ENCODE results near the gene GRM1. TPM values are rescaled to one million over a fixed set of nuclear protein-coding genes. Genes with fewer than 3 reads are reported as not detected.

GRM1 gene
- total RNA-seq, 2 donors from 2014 or later: 0.57 to 0.62 TPM

DNA sequence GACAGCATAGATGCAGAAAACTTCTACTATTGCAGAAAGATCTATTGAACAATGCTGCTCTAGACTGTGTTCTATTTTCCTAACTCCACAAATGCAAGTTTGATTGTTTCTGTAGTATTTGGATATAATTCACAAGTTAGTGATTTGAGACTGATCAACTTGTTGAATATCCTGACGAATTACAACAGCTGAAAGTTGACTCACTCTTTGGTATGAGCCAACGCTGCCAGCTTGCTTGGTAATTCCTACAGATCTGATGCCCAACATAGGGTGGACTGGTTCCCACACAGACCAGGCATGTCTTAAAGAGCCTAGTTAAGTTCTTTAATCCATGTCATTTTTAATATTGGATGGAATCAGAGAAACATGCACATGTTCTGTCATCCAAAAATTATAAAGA lies 283.7 kb downstream of the GRM1 start:
- TF ChIP-seq, protein P1, sequence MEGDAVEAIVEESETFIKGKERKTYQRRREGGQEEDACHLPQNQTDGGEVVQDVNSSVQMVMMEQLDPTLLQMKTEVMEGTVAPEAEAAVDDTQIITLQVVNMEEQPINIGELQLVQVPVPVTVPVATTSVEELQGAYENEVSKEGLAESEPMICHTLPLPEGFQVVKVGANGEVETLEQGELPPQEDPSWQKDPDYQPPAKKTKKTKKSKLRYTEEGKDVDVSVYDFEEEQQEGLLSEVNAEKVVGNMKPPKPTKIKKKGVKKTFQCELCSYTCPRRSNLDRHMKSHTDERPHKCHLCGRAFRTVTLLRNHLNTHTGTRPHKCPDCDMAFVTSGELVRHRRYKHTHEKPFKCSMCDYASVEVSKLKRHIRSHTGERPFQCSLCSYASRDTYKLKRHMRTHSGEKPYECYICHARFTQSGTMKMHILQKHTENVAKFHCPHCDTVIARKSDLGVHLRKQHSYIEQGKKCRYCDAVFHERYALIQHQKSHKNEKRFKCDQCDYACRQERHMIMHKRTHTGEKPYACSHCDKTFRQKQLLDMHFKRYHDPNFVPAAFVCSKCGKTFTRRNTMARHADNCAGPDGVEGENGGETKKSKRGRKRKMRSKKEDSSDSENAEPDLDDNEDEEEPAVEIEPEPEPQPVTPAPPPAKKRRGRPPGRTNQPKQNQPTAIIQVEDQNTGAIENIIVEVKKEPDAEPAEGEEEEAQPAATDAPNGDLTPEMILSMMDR (conservative IDR thresholded peaks at IDR 0.05): no peak
- WGBS, 2 experiments (ENCODE audit: insufficient coverage in 1 of 2, insufficient read length in 1 of 2): 91 to 94% methylated on average over 2 of the region's 2 CpGs
- H3K4me3 Mint-ChIP-seq: no peak overlapping the region
- H3K36me3 ChIP-seq (ENCODE audit: control insufficient read depth, insufficient read depth, low read length): no peaks in the 10 kb centered on the region
- DNase-seq: no peak
- H3K9ac ChIP-seq (ENCODE audit: extremely low read depth, low read length, poor library complexity, severe bottlenecking): no peak overlapping the region
- no peaks in the 10 kb centered on the region for H3K36me3 Mint-ChIP-seq (ENCODE audit: low read depth)
- H3K4me1 ChIP-seq (ENCODE audit: control insufficient read depth, insufficient read depth, low read length): no peaks in the 10 kb centered on the region
- H3K27me3 Mint-ChIP-seq (ENCODE audit: insufficient read depth): no peaks in the 10 kb centered on the region
- H3K4me1 Mint-ChIP-seq: no peaks in the 10 kb centered on the region
- H3K27me3 ChIP-seq (ENCODE audit: control insufficient read depth, insufficient read depth, low read length, poor library complexity, severe bottlenecking): no peaks in the 10 kb centered on the region
- no peak overlapping the region for H3K4me3 ChIP-seq (ENCODE audit: low read length)
- no peaks in the 10 kb centered on the region for H3K9me3 Mint-ChIP-seq
- no peaks in the 10 kb centered on the region for H3K9me3 ChIP-seq (ENCODE audit: control insufficient read depth, low read length)
- H3K27ac Mint-ChIP-seq: no peak overlapping the region
- no peak overlapping the region for H3K27ac ChIP-seq (ENCODE audit: low read depth, low read length)

DNA sequence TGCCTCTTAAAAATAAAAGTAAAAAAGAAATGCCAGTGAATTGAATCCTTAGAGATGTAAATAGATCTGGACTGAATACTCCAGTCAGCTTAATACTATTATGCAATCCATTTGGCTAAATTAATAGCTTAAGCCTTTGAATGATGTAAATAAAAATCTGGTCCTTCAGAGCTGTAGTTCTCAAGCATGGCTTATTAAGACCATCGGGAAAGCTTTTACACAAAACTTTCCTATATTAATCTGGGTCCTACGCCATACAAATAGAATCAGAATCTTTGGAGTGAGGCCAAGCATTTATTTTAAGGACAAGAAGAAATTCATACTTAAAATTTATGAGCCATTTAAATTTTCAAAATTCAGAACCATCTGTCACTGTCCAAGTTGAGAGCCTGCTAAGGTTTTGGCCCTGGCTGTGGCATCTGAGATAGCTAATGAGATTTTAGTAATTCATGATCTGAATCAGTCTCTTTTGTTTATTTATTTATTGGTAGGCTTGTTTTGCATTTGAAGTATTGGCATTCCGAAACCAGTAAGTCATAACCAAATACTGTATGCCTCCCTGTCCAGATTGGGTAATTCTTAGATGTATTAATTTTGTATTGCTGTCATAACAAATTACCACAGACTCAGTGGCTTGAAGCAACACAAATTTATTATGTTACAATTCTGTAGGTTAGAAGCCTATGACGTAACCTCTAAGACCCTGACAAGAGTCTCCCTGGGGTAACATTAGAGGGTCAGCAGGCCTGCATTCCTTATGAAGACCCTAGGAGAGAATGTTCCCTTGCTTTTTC lies 286.7 kb downstream of the GRM1 start:
- H3K4me3 ChIP-seq (ENCODE audit: low read length): no peak overlapping the region
- WGBS, 2 experiments (ENCODE audit: insufficient coverage in 1 of 2, insufficient read length in 1 of 2): 87 to 89% methylated on average over 2 to 4 of the region's 4 CpGs
- no peaks in the 10 kb centered on the region for H3K27me3 Mint-ChIP-seq (ENCODE audit: insufficient read depth)
- H3K9me3 Mint-ChIP-seq: peaks cover 8% of the 10 kb centered on the region
- H3K27ac ChIP-seq (ENCODE audit: low read depth, low read length): no peak overlapping the region
- H3K4me1 Mint-ChIP-seq: no peaks in the 10 kb centered on the region
- H3K4me3 Mint-ChIP-seq: no peak overlapping the region
- no peaks in the 10 kb centered on the region for H3K4me1 ChIP-seq (ENCODE audit: control insufficient read depth, insufficient read depth, low read length)
- H3K27ac Mint-ChIP-seq: no peak overlapping the region
- no peaks in the 10 kb centered on the region for H3K27me3 ChIP-seq (ENCODE audit: control insufficient read depth, insufficient read depth, low read length, poor library complexity, severe bottlenecking)
- H3K9ac ChIP-seq (ENCODE audit: extremely low read depth, low read length, poor library complexity, severe bottlenecking): no peak overlapping the region
- no peak for DNase-seq
- TF ChIP-seq, protein P1 (conservative IDR thresholded peaks at IDR 0.05): no peak
- no peaks in the 10 kb centered on the region for H3K9me3 ChIP-seq (ENCODE audit: control insufficient read depth, low read length)
- H3K36me3 ChIP-seq (ENCODE audit: control insufficient read depth, insufficient read depth, low read length): no peaks in the 10 kb centered on the region
- H3K36me3 Mint-ChIP-seq (ENCODE audit: low read depth): no peaks in the 10 kb centered on the region

DNA sequence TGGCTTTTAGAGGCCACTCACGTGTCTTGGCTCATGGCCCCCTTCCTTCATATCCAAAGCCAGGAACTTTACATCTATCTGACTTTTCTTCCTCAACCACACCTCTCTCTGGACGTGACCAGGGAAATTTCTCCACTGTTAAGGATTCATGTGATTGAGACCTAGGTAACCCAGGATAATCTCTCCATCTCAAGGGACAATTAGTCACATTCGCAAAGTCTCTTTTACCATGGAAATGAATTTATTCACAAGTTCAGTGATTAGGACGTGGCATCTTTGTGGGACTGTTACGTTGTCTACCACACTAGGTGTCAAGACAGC lies 287.3 kb downstream of the GRM1 start:
- Mint-ChIP-seq H3K4me1 (no peaks in the 10 kb centered on the region), H3K4me3 (no peak overlapping the region), H3K9me3 (peaks cover 8% of the 10 kb centered on the region), H3K27ac (no peak overlapping the region), H3K27me3 (ENCODE audit: insufficient read depth) (no peaks in the 10 kb centered on the region), H3K36me3 (ENCODE audit: low read depth) (no peaks in the 10 kb centered on the region)
- no peaks in the 10 kb centered on the region for H3K9me3 ChIP-seq (ENCODE audit: control insufficient read depth, low read length)
- no peak overlapping the region for H3K27ac ChIP-seq (ENCODE audit: low read depth, low read length)
- H3K27me3 ChIP-seq (ENCODE audit: control insufficient read depth, insufficient read depth, low read length, poor library complexity, severe bottlenecking): no peaks in the 10 kb centered on the region
- H3K4me1 ChIP-seq (ENCODE audit: control insufficient read depth, insufficient read depth, low read length): no peaks in the 10 kb centered on the region
- TF ChIP-seq, protein P1 (conservative IDR thresholded peaks at IDR 0.05): no peak
- no peak for DNase-seq
- no peak overlapping the region for H3K4me3 ChIP-seq (ENCODE audit: low read length)
- no peaks in the 10 kb centered on the region for H3K36me3 ChIP-seq (ENCODE audit: control insufficient read depth, insufficient read depth, low read length)
- WGBS, 2 experiments (ENCODE audit: insufficient coverage in 1 of 2, insufficient read length in 1 of 2): 91 to 100% methylated on average over 3 to 5 of the region's 5 CpGs
- no peak overlapping the region for H3K9ac ChIP-seq (ENCODE audit: extremely low read depth, low read length, poor library complexity, severe bottlenecking)

Measured in endodermal cell (in vitro differentiated cells).